Ovary (tissue), 9 donors: ENCODE results near the gene C10orf53. TPM values are rescaled to one million over a fixed set of nuclear protein-coding genes. Genes with fewer than 3 reads are reported as not detected.

ENCODE experiments used
- DNase-seq, 5 donors: peaks; one replicate each; pipeline ENCODE4 v3.0.0-alpha.2; 2019 to 2020
- H3K27ac ChIP-seq, 2 donors: fragments of 200-600 bp; one replicate each; pipeline versions ENCODE4 v1.5.1 to v1.8.0; 2019 to 2022
- H3K27me3 ChIP-seq: fragments of 200-600 bp; one replicate; pipeline ENCODE4 v1.8.0; 2022
- H3K36me3 ChIP-seq: fragments of 200-600 bp; sonication (generic); one replicate; pipeline ENCODE4 v1.5.1; 2019
- H3K4me1 ChIP-seq: one replicate; pipeline ENCODE4 v1.8.1; 2013; ENCODE audit warnings: mild to moderate bottlenecking, moderate library complexity; ENCODE audit not compliant: insufficient read depth
- H3K4me3 ChIP-seq: fragments of 200-600 bp; sonication (generic); one replicate; pipeline ENCODE4 v1.5.1; 2017
- H3K9me3 ChIP-seq, 2 donors: fragments of 200-600 bp in 1 of 2; sonication (generic) in 1 of 2; one replicate each; pipeline versions ENCODE4 v1.5.1 to v1.8.1; 2013 to 2019; ENCODE audit warnings: mild to moderate bottlenecking in 1 of 2, moderate library complexity in 1 of 2
- EP300 ChIP-seq: sonication (generic); formaldehyde crosslinking; IDR thresholded peaks from one replicate; pipeline ENCODE4 v1.6.1; 2017; ENCODE audit warnings: antibody characterized with exemption
- POLR2A ChIP-seq: fragments of 450-650 bp; IDR thresholded peaks from one replicate; pipeline ENCODE4 v1.6.1; 2017; ENCODE audit warnings: antibody characterized with exemption, mild to moderate bottlenecking, moderate library complexity
- WGBS, 3 donors: extraction: QIAGEN DNeasy Blood & Tissue Kit in 1 of 3; methylation state at CpG; one replicate each; pipeline versions ENCODE4 v1.1.5 to v1.1.7; 2013 to 2017; 5-methylcytosine and 5-hydroxymethylcytosine counted together
- intact Hi-C, 4 donors: fragments of 100-400 bp; cut with DNase I; formaldehyde crosslinking; loops; one replicate each; pipeline versions ENCODE4 v1.11.0 to v1.15.1; 2022 to 2023
- polyA plus RNA-seq, 2 donors: library from polyadenylated mRNA; stranded (reverse); fragments of 200-250 nt in 1 of 2; fragments of 350-450 nt in 1 of 2; fragmentation: Illumina TruSeq in 1 of 2; extraction: RNeasy Lipid Tissue Mini Kit (QIAGEN cat#74804) in 1 of 2; gene quantifications; one replicate each; pipeline ENCODE4 v1.2.3, GENCODE V29; 2013 to 2014
- total RNA-seq, 7 donors: library from RNA; depleted of rRNA in 2 of 7; stranded (reverse); fragments of >200 nt in 2 of 7; fragmentation: NEBNext Ultra II Directional in 3 of 7; extraction: Animal tissue kit (Norgen Biotek cat#: 25700) in 3 of 7; gene quantifications; one replicate each; pipeline versions ENCODE4 v1.1.0 to v1.2.4, GENCODE V29; 2016 to 2023
- TF ChIP-seq, protein P1 (sequence below), 3 donors: fragments of 450-650 bp in 2 of 3; fragments of 200-600 bp in 1 of 3; IDR thresholded peaks; one replicate each; pipeline versions ENCODE4 v1.5.1 to v1.8.0; 2016 to 2022; ENCODE audit warnings: antibody characterized with exemption in 3 of 3, mild to moderate bottlenecking in 1 of 3
- donor health status: DM: no; HTN: no; CAD: no; lungs with moderate emphysema.
- donor health status: DM: no; HTN: no; CAD: no.
- donor health status: Bipolar disorder and iron deficiency.
- donor health status: DM: yes; HTN: yes; CAD: no.
- donor health status: DM: no; HTN: no; CAD: no.
- donor health status: DM: yes; HTN: yes; CAD: no.

Gene C10orf53
- total and polyA plus RNA-seq, 9 donors: not detected

DNA sequence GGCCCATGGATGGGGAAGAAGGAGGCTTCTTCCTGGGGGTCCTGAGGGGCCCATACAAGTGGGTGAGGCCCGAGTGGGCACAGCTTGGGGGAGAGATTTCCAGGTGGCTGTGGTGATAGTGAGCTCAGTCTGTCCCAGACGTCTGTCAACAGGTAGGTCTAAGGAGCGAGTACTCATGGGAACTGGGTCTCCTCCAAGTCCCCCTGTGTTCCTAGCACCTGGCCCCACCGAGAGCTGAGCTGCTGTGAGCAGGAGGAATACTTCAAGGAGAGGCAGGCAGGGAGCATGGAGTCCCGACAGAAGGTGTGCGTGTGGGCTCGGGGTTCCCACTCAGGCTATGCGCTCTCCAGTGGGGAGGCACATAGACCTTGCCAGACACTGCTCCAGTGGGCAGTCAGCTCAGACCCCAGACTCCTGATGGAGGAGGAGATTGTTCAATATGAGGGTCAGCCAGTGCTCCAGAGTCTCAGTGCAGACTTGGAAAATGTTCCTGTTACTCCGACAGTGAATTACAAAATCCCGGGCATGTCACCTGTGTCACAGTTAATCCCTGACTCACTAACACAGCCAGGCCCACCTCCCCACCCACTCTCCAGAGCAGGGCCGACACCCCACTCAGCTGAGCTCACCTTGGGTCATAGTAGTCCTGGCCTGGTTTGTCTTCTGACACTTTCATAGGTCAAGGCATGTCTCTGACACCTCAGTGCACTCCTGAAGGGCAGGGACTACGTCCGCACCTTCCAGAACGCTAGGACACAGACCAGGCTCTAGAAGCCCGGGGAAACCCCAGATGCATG lies 28.2 kb upstream of the C10orf53 start:
- no peak for TF ChIP-seq EP300
- no peak for TF ChIP-seq POLR2A
- TF ChIP-seq, protein P1, sequence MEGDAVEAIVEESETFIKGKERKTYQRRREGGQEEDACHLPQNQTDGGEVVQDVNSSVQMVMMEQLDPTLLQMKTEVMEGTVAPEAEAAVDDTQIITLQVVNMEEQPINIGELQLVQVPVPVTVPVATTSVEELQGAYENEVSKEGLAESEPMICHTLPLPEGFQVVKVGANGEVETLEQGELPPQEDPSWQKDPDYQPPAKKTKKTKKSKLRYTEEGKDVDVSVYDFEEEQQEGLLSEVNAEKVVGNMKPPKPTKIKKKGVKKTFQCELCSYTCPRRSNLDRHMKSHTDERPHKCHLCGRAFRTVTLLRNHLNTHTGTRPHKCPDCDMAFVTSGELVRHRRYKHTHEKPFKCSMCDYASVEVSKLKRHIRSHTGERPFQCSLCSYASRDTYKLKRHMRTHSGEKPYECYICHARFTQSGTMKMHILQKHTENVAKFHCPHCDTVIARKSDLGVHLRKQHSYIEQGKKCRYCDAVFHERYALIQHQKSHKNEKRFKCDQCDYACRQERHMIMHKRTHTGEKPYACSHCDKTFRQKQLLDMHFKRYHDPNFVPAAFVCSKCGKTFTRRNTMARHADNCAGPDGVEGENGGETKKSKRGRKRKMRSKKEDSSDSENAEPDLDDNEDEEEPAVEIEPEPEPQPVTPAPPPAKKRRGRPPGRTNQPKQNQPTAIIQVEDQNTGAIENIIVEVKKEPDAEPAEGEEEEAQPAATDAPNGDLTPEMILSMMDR (IDR thresholded peaks at IDR 0.05): no peak
- WGBS, 3 donors: 76 to 79% (median 78%) methylated on average over 14 to 15 of the region's 15 CpGs
- no peak for DNase-seq
- Histone ChIP-seq H3K4me3 (no peak overlapping the region), H3K4me1 (no peaks in the 10 kb centered on the region), H3K36me3 (no peaks in the 10 kb centered on the region), H3K9me3 (no peaks in the 10 kb centered on the region), H3K27ac (no peak overlapping the region), H3K27me3 (no peaks in the 10 kb centered on the region)
- intact Hi-C loops: no loop called here

DNA sequence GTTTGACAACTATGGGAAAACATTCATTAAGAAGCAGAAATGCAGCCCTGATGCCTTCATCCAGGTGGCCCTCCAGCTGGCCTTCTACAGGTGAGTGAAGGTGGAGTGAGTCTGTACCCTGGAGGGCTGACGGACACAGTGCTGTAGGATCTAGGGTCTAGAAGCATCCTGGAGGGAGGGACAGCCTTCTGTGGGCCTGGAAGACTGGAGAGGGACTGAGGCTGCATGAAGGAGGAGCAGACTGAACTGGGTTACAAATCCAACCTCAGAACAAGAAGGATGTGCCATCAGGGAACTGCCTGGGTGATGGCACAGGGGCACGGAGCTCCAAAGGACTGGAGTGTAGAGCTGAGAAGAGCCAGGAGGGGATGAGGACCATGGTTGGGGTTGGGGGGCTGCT lies 27.5 kb upstream of the C10orf53 start:
- Histone ChIP-seq H3K9me3 (no peaks in the 10 kb centered on the region), H3K27me3 (no peaks in the 10 kb centered on the region)
- DNase-seq: no peak

DNA sequence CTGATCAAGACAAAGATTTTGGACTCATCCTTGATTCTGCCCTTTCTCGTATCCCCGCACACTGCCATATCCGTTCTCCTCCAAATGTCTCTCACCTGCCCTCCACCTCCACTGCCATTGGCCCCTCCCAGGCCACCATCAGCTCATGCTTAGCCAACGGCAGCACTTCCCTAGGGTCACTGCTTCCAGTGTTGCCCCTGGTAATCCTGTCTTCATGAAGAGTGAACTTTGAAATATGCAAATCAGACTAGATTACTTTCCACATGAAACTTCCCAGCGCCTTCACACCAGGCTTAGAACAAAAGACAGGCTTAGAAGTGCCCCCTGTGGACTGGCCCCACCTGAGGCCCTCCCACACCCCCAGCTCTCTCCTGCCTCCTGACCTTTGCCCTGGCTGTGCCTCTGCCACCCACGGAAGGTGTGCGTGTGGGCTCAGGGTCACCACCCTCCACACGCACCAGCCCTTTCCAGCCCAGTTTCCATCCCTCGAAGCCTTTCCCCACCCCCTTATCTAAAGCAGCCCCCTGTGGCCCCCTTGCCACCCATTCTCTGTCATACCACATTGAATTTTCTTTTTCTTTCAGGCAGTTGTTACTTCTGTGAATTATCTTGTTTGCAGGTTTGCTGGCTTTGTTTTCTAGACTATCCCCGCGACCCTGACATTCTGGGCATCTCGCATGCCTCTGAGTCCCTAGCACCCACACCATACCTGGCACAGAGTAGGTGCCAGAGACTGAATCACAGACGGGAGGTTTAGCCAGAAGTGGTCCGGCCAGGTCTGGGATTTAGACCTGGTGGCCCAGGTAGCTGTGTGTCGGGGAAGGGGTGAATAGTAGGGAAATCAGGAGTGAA lies 26.8 kb upstream of the C10orf53 start:
- TF ChIP-seq POLR2A (no peak), EP300 (no peak)
- TF ChIP-seq, protein P1 (IDR thresholded peaks at IDR 0.05): no peak
- DNase-seq: no peak
- H3K36me3 ChIP-seq: no peaks in the 10 kb centered on the region
- no peaks in the 10 kb centered on the region for H3K4me1 ChIP-seq
- no peaks in the 10 kb centered on the region for H3K9me3 ChIP-seq
- WGBS, 3 donors: 70 to 73% (median 72%) methylated on average over 15 of the region's 15 CpGs
- no peak overlapping the region for H3K27ac ChIP-seq
- no peaks in the 10 kb centered on the region for H3K27me3 ChIP-seq
- no peak overlapping the region for H3K4me3 ChIP-seq
- intact Hi-C loops: no loop called here

More for the DNA sequence above, 27.5 kb upstream of the C10orf53 start:
- no peak overlapping the region for H3K27ac ChIP-seq
- WGBS, 3 donors: 69 to 74% (median 71%) methylated on average over 2 of the region's 2 CpGs
- no peaks in the 10 kb centered on the region for H3K4me1 ChIP-seq
- TF ChIP-seq EP300 (no peak), POLR2A (no peak)
- TF ChIP-seq, protein P1 (IDR thresholded peaks at IDR 0.05): no peak
- H3K4me3 ChIP-seq: no peak overlapping the region
- intact Hi-C loops: no loop called here
- no peaks in the 10 kb centered on the region for H3K36me3 ChIP-seq

DNA sequence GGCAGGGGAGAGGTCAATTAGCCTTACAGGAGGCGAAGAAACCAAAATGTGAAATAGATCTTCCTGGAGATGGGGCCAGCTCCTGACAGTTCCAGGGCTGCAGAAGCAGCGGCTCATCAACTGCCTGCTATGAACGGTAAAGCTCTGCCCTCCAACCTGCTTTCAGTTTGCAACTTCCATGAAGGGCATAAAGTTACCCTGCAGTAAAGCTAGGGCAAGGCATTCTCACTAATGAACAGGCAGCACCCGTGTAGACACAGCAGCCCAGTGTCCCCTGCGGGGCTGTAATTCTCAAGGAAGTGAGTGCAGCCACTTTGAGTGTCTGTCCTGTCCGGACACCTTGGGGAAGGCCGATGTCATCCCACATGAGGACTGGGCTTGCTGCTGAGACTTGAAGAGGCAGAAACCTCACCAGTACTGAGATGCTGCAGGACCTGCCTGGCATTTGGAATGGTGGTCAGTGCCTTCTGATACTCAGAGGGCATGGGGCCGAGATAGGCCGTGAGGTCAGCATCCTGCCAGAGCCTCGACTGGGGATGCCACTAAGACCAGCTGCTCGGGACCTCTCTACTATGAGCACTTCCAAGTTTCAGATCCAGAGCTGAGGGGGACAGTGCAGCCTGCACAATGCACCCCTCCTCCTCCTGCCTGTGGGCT lies 26.1 kb upstream of the C10orf53 start:
- no peak overlapping the region for H3K27ac ChIP-seq
- no peak overlapping the region for H3K4me3 ChIP-seq
- H3K36me3 ChIP-seq: no peaks in the 10 kb centered on the region
- 70 to 76% (median 70%) methylated on average over 11 of the region's 11 CpGs for WGBS, 3 donors
- H3K9me3 ChIP-seq: no peaks in the 10 kb centered on the region
- intact Hi-C loops: no loop called here
- H3K27me3 ChIP-seq: no peaks in the 10 kb centered on the region
- TF ChIP-seq EP300 (no peak), POLR2A (no peak)
- TF ChIP-seq, protein P1 (IDR thresholded peaks at IDR 0.05): no peak
- H3K4me1 ChIP-seq: no peaks in the 10 kb centered on the region
- no peak for DNase-seq
